Bronchial epithelial cell (primary cell): Measurements from ENCODE around the gene TBRG4. TPM values are rescaled to one million over a fixed set of nuclear protein-coding genes. Genes with fewer than 3 reads are reported as not detected.

ENCODE experiments used
- DNase-seq: peaks from one replicate; pipeline ENCODE4 v3.0.0-alpha.2; 2010; ENCODE audit warnings: low read depth
- FAIRE-seq: peaks from 2 replicates; lab custom pipeline; 2011; peaks lifted over from hg19 to GRCh38; lab: Jason Lieb, UNC
- H3K27me3 ChIP-seq: 2 replicates; pipeline ENCODE4 v1.5.1; 2011; ENCODE audit warnings: low read length; ENCODE audit not compliant: control insufficient read depth, insufficient read depth
- H3K36me3 ChIP-seq: 2 replicates; pipeline ENCODE4 v1.5.1; 2011; ENCODE audit warnings: low read length; ENCODE audit not compliant: control insufficient read depth, insufficient read depth
- H3K4me3 ChIP-seq: 2 replicates; pipeline ENCODE4 v1.5.1; 2011; ENCODE audit warnings: mild to moderate bottlenecking, low read depth, low read length, control low read depth
- CTCF ChIP-seq: IDR thresholded peaks from 2 replicates; pipeline ENCODE4 v1.5.1; 2011; ENCODE audit warnings: mild to moderate bottlenecking, moderate library complexity, low read length, control low read depth, inconsistent platforms; ENCODE audit not compliant: insufficient read depth, severe bottlenecking
- total RNA-seq: library from RNA; depleted of rRNA; stranded (reverse); fragments of >200 nt; gene quantifications from 2 replicates; pipeline ENCODE4 v1.2.1, GENCODE V29; 2014

The TBRG4 gene
- total RNA-seq, 1 donor from 2014 or later, result 90.3 TPM

GRCh38 chr7:45052011-45052410, 59.5 kb downstream of the TBRG4 start:
- FAIRE-seq, result no peak
- no peak overlapping the region for H3K4me3 ChIP-seq
- no peak for TF ChIP-seq CTCF
- H3K36me3 ChIP-seq, result peaks cover 4% of the 10 kb centered on the region
- DNase-seq, result no peak
- no peaks in the 10 kb centered on the region for H3K27me3 ChIP-seq

- FAIRE-seq (no peak), DNase-seq (no peak)
- peaks cover 4% of the 10 kb centered on the region for H3K36me3 ChIP-seq
These were observed 61.3 kb downstream of the TBRG4 start for GRCh38 chr7:45050198-45050597.

More at GRCh38 chr7:45050198-45050597, 61.3 kb downstream of the TBRG4 start:
- TF ChIP-seq CTCF, result no peak
- Histone ChIP-seq H3K4me3 (no peak overlapping the region), H3K27me3 (no peaks in the 10 kb centered on the region)

Other genes starting within 250 kb of the TBRG4 start
- gene PURB, start 226.2 kb downstream of the TBRG4 start, total RNA-seq, result 18.2 and 19.6 TPM in 2 replicates
- gene MYO1G, start 132.7 kb downstream of the TBRG4 start, total RNA-seq, result 0.13 and 0.26 TPM in 2 replicates
- 45.0 and 49.9 TPM in 2 replicates for gene CCM2, start 111.5 kb downstream of the TBRG4 start, total RNA-seq
- gene NACAD, start 22.7 kb downstream of the TBRG4 start, total RNA-seq, result under 0.01 and 0.13 TPM in 2 replicates
- gene RAMP3, start 46.1 kb upstream of the TBRG4 start, total RNA-seq, result not detected in 2 replicates